Measurements from ENCODE around the gene GUK1.

GUK1 gene

DNA sequence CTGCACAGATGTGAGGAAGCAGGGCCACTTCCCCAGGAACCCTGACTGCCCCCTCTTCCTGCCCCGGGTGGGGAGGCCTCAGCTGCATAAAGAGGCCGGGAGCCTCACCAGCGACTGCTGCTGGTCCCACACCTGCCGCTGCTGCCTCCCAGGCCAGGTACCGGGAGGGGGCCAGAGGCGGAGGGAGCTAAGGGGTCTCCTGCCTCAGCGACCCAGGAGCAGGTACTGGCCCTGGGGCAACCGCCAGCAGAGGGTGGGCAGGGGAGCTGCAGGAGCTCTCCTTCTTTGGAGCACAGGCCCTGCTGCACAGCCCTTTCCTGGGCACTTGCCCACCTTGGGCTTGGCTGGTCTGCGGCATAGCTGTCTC lies 16.4 kb downstream of the GUK1 start:
- no peak overlapping the region for H3K4me3 Mint-ChIP-seq
- no peak overlapping the region for H3K27ac Mint-ChIP-seq
- peaks cover 29% of the 10 kb centered on the region for H3K4me1 Mint-ChIP-seq (ENCODE audit: low read depth)
- no peak for DNase-seq
- no peaks in the 10 kb centered on the region for H3K9me3 Mint-ChIP-seq
- no peaks in the 10 kb centered on the region for H3K36me3 Mint-ChIP-seq (ENCODE audit: low read depth)
- no peaks in the 10 kb centered on the region for H3K27me3 Mint-ChIP-seq

DNA sequence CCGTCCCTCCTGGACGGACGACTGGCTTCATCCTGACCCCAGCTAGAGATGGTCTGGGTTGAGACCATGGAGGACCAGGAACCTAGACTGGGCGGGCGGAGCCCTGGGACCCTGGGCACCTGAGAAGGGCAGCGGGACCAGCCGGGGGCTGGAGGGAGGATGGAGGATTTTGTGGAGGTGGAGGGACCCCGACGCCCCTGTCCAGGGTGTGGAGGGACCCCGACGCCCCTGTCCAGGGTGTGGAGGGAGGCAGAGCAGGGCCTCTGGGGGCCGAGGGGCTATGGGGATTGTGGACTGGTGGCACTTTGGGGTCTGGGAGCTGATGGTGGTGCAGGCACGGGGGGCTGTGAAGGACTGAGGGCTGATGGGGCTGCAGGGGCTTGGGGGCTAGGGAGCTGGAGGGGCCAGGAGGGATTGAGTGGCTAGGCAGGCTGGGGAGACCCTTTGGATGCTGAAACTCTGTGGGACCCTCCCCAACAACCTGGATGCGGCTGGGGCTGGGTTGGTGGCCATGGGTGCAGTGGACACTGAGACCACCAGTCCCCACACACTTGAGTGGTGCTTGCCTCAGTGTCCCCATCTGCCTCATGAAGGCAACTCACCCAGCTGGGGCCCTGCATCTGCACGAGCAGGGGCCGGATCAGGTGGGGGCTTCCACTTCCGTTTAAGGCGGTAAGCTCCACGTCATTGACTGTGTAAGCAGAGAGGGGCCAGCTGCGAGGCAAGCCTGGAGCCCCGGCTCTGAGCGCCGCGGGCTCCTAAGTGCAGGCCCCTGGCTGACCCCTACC lies 17.1 kb downstream of the GUK1 start:
- no peaks in the 10 kb centered on the region for H3K36me3 Mint-ChIP-seq (ENCODE audit: low read depth)
- H3K27ac Mint-ChIP-seq, result peak overlapping the region; percentile 55
- no peak overlapping the region for H3K4me3 Mint-ChIP-seq
- H3K9me3 Mint-ChIP-seq, result no peaks in the 10 kb centered on the region
- no peaks in the 10 kb centered on the region for H3K27me3 Mint-ChIP-seq
- no peak for DNase-seq
- H3K4me1 Mint-ChIP-seq (ENCODE audit: low read depth), result peaks cover 33% of the 10 kb centered on the region

DNA sequence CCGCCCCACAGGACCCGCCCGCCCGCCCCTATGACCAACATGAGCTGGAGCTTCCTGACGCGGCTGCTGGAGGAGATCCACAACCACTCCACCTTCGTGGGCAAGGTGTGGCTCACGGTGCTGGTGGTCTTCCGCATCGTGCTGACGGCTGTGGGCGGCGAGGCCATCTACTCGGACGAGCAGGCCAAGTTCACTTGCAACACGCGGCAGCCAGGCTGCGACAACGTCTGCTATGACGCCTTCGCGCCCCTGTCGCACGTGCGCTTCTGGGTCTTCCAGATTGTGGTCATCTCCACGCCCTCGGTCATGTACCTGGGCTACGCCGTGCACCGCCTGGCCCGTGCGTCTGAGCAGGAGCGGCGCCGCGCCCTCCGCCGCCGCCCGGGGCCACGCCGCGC lies 17.6 kb downstream of the GUK1 start:
- H3K27ac Mint-ChIP-seq, result no peak overlapping the region
- no peaks in the 10 kb centered on the region for H3K27me3 Mint-ChIP-seq
- DNase-seq, result no peak
- peaks cover 38% of the 10 kb centered on the region for H3K4me1 Mint-ChIP-seq (ENCODE audit: low read depth)
- no peaks in the 10 kb centered on the region for H3K9me3 Mint-ChIP-seq
- no peaks in the 10 kb centered on the region for H3K36me3 Mint-ChIP-seq (ENCODE audit: low read depth)
- no peak overlapping the region for H3K4me3 Mint-ChIP-seq

DNA sequence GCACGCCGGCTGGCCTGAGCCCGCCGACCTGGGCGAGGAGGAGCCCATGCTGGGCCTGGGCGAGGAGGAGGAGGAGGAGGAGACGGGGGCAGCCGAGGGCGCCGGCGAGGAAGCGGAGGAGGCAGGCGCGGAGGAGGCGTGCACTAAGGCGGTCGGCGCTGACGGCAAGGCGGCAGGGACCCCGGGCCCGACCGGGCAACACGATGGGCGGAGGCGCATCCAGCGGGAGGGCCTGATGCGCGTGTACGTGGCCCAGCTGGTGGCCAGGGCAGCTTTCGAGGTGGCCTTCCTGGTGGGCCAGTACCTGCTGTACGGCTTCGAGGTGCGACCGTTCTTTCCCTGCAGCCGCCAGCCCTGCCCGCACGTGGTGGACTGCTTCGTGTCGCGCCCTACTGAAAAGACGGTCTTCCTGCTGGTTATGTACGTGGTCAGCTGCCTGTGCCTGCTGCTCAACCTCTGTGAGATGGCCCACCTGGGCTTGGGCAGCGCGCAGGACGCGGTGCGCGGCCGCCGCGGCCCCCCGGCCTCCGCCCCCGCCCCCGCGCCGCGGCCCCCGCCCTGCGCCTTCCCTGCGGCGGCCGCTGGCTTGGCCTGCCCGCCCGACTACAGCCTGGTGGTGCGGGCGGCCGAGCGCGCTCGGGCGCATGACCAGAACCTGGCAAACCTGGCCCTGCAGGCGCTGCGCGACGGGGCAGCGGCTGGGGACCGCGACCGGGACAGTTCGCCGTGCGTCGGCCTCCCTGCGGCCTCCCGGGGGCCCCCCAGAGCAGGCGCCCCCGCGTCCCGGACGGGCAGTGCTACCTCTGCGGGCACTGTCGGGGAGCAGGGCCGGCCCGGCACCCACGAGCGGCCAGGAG lies 18.3 kb downstream of the GUK1 start:
- Mint-ChIP-seq H3K4me3 (no peak overlapping the region), H3K27ac (no peak overlapping the region), H3K9me3 (no peaks in the 10 kb centered on the region), H3K4me1 (ENCODE audit: low read depth) (peaks cover 42% of the 10 kb centered on the region), H3K36me3 (ENCODE audit: low read depth) (no peaks in the 10 kb centered on the region), H3K27me3 (no peaks in the 10 kb centered on the region)
- DNase-seq, result no peak

DNA sequence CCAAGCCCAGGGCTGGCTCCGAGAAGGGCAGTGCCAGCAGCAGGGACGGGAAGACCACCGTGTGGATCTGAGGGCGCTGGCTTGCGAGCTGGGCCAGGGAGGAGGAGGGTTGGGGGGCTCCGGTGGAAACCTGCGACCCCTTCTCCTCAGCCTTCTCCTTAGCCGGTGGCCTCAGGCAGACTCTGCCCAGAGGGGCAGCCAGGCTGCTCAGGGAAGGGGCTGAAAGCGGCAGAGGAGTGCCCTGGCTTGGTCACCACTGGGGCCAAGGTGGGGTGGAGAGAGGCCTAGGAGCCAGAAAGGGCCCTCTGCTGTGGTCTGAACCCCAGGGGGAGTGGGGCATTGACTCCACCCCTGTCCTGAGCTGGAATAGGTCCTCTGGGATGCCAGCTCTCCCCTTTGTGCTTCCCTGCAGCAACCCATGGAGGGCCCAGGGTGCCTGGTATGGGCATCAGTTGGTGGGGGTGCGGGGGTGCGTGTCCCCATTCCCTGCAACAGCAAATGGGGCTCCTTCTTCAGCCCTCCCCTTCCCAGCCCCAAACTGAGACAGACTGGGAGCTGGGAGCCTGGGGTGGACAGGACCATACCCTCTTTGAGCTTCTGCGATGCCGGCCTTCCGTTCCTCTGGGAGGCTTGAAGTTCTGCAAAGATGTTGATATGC lies 19.1 kb downstream of the GUK1 start:
- H3K4me3 Mint-ChIP-seq, result no peak overlapping the region
- H3K36me3 Mint-ChIP-seq (ENCODE audit: low read depth), result no peaks in the 10 kb centered on the region
- H3K9me3 Mint-ChIP-seq, result no peaks in the 10 kb centered on the region
- no peak for DNase-seq
- H3K27me3 Mint-ChIP-seq, result no peaks in the 10 kb centered on the region
- no peak overlapping the region for H3K27ac Mint-ChIP-seq
- H3K4me1 Mint-ChIP-seq (ENCODE audit: low read depth), result peaks cover 46% of the 10 kb centered on the region

DNA sequence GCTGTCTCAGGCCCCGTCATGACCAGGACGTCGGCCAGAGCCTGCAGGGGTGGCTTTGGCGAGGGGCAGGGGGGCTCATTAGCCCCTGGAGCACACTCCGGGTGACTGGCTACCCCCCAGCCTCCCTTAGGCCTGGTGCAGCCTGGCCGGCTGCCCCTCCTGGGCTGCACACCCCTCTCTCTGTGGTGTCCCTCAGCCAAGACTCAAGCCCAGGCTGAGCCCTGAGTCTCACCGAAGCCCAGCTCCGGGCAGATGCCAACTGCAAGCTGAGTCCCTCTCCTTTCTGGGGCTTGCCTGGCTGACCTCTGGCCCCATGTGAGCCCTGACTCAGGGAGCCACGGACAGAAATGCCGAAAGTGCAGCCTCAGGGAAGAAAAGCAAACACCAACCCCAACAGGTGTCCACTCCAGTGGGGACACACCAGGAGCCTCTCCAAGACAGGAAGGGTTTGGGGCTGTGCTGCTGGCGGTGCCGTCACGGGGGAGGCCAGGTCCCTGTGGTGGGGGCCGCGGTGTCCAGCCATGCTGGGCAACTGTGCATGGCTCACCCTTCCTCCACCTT lies 20.2 kb downstream of the GUK1 start:
- Mint-ChIP-seq H3K36me3 (ENCODE audit: low read depth) (no peaks in the 10 kb centered on the region), H3K4me3 (no peak overlapping the region), H3K4me1 (ENCODE audit: low read depth) (peaks cover 45% of the 10 kb centered on the region), H3K27me3 (no peaks in the 10 kb centered on the region), H3K9me3 (no peaks in the 10 kb centered on the region), H3K27ac (no peak overlapping the region)
- no peak for DNase-seq

DNA sequence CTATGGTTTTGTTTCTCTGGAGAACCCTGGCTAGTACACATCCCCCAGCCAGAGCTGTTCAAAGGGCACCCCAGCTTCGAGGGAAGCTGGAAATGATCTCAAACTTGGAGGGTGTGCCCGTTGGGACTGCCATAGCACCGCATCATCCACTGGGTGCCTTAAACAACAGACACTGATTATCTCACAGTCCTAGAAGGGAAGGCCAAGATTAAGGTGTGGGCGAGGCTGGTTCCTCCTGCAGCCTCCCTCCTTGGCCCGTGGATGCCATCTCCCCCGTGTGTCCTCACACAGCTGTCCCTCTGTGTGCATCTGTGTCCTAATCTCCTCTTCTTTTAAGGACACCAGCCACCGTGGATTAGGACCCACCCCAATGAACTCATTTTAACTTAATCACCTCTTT lies 21.3 kb downstream of the GUK1 start:
- Mint-ChIP-seq H3K4me1 (ENCODE audit: low read depth) (peaks cover 38% of the 10 kb centered on the region), H3K36me3 (ENCODE audit: low read depth) (no peaks in the 10 kb centered on the region), H3K27ac (no peak overlapping the region), H3K27me3 (no peaks in the 10 kb centered on the region), H3K4me3 (no peak overlapping the region), H3K9me3 (no peaks in the 10 kb centered on the region)
- DNase-seq, result no peak

DNA sequence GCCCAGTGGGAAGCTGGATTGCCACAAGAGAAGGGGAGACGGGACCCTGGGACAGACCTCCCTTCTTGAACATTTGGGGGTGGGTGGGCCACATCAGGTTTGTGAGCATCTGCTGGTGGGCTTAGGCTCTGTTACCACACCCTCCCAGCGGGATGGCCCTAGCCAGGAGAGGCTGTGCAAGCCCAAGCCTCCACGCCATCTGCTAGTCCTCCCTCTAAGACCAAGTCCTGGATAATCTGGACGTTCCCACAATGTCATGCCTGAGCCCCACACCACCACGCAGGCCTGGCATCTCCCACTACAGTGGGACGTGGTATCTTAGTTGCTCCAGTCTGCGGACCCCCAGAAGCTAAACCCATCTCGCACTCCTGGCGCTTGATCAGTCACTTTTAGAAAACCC lies 21.8 kb downstream of the GUK1 start:
- H3K27me3 Mint-ChIP-seq, result no peaks in the 10 kb centered on the region
- no peaks in the 10 kb centered on the region for H3K9me3 Mint-ChIP-seq
- DNase-seq, result no peak
- no peak overlapping the region for H3K4me3 Mint-ChIP-seq
- peaks cover 39% of the 10 kb centered on the region for H3K4me1 Mint-ChIP-seq (ENCODE audit: low read depth)
- H3K36me3 Mint-ChIP-seq (ENCODE audit: low read depth), result no peaks in the 10 kb centered on the region
- peak overlapping the region; percentile 44 for H3K27ac Mint-ChIP-seq

DNA sequence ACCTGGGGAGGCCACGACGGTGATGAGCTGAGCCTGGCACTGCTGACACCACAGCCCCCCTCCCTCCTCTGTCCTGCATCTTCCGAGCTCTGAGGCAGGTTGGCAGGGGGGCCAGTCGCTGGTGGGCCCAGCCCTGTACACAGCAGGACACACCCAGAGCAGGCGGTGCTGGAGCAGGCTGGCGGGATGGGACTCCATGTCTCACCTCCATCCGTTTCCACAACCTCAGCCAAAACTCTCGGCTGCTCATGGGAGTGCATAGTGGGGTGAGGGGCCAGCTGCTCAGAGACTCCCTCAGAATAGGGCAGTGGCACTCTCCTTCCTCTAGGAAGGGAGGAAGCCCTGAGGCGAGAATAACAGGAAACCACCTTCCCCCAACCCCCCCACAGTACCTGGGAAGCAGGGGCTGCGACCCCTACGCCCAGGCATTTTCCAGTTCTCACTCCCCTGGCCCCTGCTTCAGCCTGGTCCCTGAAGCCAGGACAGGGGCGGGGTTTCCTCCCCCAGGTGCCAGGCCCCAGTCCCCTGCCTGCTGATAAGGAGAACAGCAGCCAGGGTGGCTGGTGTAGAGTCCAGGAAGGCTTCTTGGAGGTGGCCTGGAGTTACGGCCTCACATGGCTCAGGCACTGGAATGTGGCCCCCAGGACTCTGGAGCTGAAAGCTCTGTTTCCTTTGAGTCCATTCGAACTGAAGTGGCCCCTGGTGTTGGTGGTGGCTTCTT lies 22.4 kb downstream of the GUK1 start:
- DNase-seq, result no peak
- Mint-ChIP-seq H3K4me1 (ENCODE audit: low read depth) (peaks cover 36% of the 10 kb centered on the region), H3K9me3 (no peaks in the 10 kb centered on the region), H3K4me3 (no peak overlapping the region), H3K27me3 (no peaks in the 10 kb centered on the region), H3K36me3 (ENCODE audit: low read depth) (no peaks in the 10 kb centered on the region), H3K27ac (peak overlapping the region; percentile 40)

DNA sequence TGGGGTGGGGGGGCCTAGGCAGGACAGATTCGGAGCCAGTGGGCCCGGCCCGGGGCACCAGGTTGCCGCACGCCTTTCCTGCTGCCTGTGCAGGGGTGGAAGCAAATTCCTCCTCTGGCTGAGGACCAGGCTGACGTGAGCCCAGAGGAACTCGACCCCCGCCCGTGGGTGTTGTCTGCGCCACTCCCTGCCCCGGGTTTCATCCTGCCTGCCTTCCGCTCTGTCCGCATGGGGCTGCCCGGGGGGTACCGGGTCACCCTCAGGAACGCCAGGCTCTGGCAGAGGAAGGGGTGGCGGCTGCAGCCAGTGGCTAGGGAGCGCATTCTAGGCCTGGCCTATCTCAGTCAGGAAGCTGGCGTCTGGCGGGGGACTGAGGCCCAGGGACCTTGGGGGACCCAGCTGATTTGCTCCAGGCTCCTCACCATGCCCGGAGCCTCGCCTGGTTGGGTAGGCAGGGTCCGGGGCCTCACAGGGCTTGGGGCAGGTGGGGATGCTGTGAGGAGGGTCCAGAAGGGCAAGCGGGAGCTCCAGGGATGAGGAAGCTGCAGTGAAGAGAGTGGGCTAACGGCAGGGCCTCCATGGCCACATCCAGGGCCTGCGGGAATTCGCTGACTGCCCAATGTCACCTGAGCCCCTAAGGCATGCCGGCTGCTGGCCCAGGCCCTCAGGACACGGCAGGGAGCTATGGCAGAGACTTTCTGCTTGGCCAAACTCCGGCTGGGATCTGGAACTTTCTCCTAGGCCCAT lies 23.1 kb downstream of the GUK1 start:
- H3K4me3 Mint-ChIP-seq, result no peak overlapping the region
- H3K27ac Mint-ChIP-seq, result peak overlapping the region; percentile 40
- no peaks in the 10 kb centered on the region for H3K27me3 Mint-ChIP-seq
- no peaks in the 10 kb centered on the region for H3K36me3 Mint-ChIP-seq (ENCODE audit: low read depth)
- DNase-seq, result no peak
- peaks cover 40% of the 10 kb centered on the region for H3K4me1 Mint-ChIP-seq (ENCODE audit: low read depth)
- no peaks in the 10 kb centered on the region for H3K9me3 Mint-ChIP-seq

DNA sequence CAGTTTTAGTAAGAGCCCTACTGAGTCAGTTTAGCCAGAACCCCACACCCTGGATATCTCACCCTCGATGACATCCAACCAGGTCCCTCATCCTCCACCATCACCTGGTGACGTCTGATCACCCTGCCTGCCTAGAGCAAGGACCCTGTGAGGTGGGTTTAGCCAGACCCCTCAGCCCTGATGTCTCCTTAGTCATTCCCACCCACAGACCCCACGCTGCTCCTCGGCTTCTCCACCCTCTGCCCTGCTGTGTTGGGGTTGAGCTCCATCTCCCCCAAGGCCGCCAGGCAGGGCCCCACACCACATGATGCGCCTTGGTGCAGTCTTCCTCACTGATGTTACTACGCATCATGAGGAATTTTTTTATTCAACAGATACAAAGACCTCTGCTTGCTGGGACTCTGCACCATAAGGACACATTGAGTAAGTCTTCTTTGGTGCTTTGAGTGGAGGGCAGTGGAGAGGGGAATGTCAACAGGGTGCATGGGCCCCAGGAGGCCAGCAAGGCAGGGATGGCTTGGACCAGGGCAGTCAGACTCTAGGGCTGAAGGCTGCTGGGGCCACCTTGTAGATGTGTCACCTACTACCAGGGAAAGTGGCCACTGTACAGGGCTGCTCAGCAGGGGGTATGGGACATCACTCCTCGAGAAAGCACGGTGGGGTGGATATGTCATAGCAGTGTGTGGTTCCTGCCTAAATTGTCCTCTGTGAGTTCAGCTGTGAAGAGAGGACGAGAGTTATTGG lies 23.9 kb downstream of the GUK1 start:
- no peaks in the 10 kb centered on the region for H3K9me3 Mint-ChIP-seq
- H3K27me3 Mint-ChIP-seq, result no peaks in the 10 kb centered on the region
- peaks cover 42% of the 10 kb centered on the region for H3K4me1 Mint-ChIP-seq (ENCODE audit: low read depth)
- DNase-seq, result no peak
- peak overlapping the region; percentile 70 for H3K4me3 Mint-ChIP-seq
- peaks cover 2% of the 10 kb centered on the region for H3K36me3 Mint-ChIP-seq (ENCODE audit: low read depth)
- H3K27ac Mint-ChIP-seq, result peak overlapping the region; percentile 91

DNA sequence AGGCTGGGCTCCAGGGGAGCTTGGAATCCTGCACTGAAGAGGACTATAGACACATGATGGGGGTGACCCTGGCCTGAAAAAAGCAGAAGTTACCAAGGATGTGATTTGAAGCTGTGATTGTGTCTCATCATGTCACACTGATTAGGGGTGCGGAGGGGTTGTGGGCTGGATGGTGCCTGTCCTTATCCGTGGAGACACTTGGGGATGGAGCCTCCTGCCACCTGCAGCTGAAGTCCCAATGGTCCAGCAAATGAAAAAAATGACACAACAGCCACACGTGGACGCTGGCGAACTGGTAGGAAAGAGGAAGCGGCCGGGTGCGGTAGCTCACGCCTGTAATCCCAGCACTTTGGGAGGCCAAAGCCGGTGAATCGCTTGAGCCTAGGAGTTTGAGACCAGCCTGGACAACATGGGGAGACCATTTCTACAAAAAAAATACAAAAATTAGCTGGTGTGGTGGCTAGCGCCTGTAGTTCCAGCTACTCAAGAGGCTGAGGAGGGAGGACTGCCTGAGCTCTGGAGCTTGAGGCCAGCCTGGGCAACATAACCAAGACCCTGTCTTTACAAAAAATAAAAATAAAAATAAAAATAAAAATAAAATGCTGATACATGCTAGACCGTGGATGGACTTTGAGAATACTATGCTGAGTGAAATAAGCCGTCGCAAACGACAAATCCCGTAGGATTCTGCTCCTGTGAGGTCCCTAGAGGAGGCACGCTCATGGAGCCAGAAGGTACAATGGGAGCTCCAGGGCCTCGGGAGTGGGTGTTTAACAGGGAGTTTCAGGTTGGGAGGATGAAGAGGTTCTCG lies 24.7 kb downstream of the GUK1 start:
- Mint-ChIP-seq H3K4me1 (ENCODE audit: low read depth) (peaks cover 49% of the 10 kb centered on the region), H3K9me3 (no peaks in the 10 kb centered on the region)
- DNase-seq, result no peak

More for the DNA sequence above, 24.7 kb downstream of the GUK1 start:
- Mint-ChIP-seq H3K27me3 (no peaks in the 10 kb centered on the region), H3K36me3 (ENCODE audit: low read depth) (peaks cover 9% of the 10 kb centered on the region), H3K4me3 (peak overlapping the region; percentile 82), H3K27ac (peak overlapping the region; percentile 98)
